AG20443 (cell line): ENCODE data around the gene POLR1A.

Experiments
- DNase-seq: peaks from one replicate; pipeline ENCODE4 v3.0.0; 2012; ENCODE audit warnings: low spot score, mixed read lengths

The POLR1A gene

DNA sequence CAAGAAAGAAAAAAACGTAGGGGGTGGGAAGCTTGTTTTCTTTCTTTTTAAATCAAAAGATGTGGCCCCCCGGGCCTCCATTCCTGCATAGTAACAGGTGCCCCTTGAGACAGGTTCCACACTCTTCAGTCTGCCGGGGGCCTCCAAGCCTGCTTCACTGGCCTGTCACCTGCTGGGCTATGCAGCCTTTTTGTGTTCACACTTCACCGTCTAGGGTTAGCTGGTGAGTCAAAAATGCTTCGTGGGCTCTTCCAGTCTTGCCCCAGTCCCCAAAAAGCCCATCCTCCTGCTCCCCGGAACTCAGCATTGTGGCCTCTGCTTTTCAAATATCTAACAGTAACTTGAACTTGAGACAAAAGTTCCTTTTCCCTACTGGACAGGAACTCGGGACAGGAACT, 67.9 kb downstream of the POLR1A start:
- DNase-seq, result no peak

GRCh38 chr2:86037141-86037794, 68.4 kb downstream of the POLR1A start:
- DNase-seq, result peak; percentile 91

DNA sequence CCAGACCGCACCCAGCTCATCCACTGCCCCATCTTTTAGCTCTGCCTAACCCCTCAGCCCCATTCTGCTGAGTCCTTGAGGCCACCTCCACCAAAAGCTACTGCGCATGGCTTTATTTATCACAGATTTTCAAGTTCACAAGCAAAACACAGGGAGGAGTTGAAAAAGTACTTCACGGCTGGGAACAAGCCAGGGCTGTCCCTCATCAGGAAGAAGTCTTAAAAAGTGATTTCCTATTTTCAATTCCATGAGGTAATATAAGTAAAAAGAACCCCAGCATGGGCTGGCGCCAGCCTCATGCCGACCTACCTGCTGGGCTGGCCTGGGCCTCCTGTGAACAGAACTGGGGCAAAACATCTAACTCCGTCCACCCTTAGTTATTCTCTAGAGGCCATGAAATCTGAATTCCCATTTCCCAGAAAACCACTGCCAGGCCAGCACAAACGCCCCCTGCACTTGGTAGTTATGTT, 69.0 kb downstream of the POLR1A start:
- no peak for DNase-seq

DNA sequence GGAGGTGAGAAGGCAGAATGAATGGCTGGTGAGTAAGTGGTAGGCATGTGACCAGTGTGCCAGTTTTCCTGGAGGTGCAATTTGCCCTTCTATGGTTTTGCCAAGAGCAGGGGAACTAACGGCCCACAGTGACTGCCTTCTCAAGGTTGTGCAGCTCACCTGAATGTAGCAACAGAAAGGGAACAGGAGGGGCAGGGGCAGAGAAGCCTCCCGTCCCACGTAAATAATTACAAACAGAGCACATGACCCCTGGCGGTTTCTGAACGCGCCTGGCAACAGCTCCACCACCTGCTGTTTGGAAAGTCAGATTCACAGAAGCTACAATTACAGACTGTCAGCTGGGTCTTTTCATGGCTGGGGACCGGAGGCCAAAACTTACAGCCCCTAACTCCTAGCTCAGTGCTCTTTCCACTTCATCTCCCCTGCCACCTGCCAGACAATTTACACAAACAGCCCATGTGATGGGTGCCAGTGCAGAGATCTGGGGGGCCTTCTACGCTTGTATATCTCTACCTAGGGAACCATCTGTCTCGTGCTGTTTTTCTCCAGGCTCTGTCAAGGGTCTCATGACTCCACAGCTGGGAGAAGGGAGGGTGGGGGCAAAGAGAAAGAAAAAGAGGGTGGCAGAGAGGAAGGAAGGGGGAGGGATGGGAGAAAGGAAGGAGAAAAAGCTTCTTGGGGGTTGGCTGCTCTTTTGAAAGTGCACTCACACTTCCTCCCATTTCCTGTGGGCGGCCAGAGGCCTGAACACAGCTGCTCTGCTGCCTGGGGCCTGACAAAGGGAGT, 69.6 kb downstream of the POLR1A start:
- DNase-seq, result peak; percentile 89

- DNase-seq, result no peak
These were observed 70.3 kb downstream of the POLR1A start for GRCh38 chr2:86035376-86035882.

DNA sequence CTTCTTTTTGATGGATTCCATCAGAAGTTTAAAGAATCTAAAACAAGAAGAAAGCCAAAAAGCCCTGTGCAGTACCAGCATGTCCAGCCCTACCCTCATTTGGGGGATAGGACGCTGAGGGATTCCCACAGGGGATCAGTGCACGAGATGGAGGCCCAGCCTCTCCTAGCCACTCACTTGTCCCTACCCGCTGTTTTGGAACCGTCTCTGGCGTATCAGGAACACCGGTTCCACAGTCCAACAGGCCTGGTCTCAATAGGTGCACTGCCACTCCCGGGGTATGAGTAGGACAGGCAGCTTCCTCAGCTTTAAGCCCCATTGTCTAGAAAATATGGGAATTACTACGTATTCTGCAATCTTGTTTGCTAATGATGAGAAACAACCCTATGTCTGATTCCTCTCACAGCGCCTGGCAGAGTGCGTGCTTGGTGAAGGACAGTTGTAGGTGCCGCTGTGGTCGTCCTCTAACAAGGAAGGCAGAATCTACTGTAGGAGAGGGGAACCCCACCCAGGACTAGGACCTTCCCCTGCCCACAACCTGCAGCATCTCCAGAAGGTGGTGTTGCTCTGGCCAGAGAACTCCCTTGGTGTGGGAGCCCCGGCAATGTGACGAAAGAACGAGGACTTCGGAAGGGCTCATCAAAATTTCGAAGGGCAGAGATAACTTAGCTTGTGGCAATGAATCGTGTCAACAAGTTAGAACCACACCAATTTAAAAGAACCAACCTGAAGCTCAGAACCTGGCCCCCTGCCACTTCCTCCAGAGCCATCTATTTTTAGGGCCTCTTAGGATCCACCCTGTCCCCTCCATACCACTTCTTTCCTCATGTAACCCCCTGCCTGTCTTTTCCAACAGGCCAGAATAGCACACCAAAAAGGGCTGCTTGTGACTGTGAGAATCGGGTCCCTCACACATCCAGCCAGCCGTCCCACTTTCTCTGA, 71.7 kb downstream of the POLR1A start:
- no peak for DNase-seq

DNA sequence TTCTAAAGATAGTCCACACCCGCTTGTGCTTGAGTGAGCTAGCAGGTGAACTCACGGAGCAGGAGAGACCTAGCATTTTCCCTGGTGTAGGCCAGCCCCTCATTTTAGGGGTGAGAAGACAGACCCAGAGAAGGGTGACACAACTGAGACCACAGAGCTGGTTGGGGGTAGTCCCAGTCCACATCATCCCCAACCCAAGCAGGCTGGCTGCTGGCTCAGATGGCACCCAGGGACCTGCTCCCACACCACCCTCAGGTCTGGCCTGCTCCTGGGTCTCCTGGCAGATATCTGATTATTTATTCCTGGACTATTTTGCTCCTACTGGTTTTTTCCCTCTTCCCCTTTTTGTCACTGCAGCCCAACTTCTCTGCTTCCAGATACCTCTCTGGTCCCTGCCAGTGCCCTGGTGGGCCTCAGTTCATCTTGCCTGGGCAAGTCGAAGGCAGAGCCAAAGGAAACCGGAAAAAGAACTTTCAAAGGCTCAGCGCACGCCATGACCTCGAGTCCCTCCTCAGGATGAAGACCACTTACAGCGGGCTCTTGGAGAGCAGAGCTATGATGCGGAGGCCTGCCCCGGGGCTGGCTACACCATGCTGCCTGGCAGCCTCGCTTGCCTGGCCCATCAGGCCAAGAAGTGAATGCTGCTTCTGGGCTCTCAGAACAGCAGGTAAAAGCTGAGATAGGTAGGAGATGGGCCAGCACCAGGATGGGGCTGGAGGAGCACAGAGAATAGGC, 72.7 kb downstream of the POLR1A start:
- DNase-seq, result no peak

- DNase-seq, result no peak
These were observed 74.1 kb downstream of the POLR1A start for GRCh38 chr2:86031606-86032005.

GRCh38 chr2:86031151-86031550, 74.5 kb downstream of the POLR1A start:
- no peak for DNase-seq

DNA sequence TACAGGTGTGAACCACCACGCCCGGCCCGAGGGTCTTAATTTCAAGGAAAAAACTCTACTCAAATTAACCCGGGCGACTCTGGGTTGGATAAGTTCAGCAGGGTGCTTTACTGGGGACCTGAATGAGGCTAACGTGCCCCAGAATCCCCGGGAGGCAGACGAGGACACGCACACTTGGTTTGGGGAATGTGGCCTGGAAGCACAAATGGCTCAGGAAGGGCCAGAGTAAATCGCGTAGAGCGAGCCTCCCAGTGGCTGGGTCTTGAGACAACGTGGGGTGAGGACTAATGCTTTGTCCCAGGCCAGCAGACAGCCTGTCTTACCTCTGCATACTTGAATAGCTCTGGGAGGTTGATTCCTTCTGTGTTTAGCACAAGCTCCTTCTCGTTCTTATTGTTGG, 75.8 kb downstream of the POLR1A start:
- DNase-seq, result no peak

DNA sequence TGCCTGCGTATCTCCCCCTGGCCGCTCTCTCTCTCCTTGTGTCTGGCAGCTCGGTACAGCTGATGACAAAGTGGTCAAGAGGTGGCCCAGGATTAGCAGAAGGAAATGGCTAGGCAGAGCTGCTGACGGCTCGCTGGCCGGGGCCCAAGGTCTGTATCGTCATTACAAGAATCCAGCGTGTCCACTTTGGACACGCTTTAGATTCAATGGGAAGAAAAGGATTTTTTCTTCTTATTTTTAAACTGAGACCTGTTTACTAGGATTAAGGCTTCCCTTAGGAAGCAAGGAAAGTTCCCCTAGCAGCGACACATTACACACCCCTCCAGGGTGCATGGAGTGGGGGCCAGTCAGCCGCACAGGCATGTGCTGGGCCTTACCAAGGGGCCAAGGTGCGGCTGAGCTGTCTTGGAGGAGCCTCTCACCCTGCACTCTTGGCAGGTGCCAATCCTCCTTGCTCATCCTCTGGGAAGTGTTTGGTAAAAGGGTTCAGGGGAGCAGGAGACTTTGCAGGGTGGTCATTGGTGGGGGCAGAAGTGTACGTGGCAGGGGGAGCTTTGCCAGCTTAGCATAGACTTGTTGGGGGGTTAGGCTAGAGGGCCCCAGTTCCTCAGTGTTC, 76.8 kb downstream of the POLR1A start:
- no peak for DNase-seq

DNA sequence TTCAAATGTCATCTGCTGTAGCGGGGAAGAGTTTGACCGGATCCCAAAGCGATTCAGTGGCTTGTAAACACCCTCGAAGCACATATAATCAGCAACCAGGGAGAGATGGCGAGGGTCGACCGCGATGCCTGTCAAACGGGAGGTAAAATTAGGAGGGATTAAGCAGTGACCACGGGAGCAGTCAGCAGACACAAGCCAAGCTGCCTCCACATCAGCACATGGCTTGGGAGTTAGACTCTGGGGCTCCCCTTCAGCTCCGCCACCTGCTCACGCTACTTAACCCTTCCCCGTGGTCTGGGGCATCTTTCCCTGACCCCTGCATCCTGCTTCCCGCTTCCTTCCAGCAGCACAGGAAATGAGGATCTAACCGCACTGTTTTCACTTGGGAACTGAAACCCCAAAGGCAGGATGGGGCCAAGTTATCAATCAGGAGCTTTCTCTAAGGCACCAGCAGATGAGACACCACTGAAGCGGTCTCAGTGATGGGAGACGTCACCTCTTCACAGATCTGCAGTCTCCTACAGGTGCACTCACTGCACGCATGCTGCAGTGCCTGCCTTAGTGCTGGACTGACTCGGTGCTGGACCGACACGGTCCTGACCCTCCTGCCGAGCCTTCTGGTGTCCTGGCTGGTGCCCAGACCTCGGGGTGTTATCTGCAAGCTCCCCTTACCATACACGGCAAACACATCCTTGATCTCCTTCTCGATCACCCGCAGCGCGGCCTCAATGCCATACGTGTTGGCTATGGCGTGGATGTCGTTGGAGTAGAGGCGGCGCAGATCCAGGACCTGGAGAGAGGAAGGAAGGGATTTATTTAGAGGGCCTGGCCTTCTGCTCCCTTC, 77.5 kb downstream of the POLR1A start:
- DNase-seq, result no peak

- DNase-seq, result no peak
These were observed 78.3 kb downstream of the POLR1A start for GRCh38 chr2:86027196-86027921.

DNA sequence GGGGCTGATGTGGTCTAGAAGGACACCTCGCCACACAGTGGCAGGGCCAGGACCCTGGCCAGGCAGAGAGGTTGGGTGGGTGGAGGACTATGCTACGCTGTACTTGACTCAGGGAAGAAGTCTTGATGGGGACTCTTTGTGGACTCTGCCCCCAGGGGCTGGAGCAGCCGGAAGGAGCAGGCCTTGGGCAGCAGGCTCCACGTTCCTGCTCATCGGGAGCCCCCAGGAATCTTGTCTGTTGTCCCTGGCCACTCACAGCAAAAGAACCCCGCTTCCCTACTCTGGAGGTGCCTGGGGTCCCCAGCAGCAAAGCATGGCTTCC, 79.0 kb downstream of the POLR1A start:
- DNase-seq, result no peak

DNA sequence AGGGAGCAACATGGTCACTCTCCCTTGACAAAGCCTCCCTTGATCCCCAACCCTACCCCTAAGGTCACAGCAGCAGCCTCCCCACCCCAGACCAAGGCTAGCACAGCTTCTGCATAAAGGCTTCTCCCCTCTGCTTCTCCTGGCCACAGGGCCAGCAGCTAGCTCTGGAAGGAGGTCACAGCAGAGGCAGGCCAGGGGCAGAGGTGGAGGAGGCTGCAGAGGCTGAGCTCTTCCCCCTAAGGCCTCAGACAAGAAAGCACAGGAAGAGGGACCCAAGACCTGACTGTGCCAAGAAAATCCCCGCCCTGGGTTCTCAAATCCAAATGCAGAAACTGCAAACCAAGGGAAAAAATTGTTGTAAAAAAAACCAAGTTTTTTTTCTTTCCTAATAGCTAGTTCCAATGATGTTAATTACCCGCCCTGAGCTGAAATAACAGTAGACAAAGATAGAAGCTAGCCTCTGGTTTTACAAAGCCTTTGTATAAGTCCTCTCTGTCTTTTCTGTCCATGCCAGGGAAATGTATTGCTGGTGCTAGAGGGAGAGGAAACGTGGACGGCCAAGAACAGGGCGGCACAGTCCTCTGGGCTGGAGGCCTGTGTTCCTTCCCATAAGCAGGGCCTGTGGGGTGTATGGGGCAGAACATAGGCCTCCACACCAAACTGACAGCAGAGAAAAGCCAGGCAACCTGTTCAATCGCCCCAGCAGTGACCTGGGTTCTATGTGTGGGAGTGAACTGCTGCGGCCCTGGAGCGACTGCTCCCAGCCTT, 79.5 kb downstream of the POLR1A start:
- DNase-seq, result no peak

GRCh38 chr2:86025229-86025820, 80.4 kb downstream of the POLR1A start:
- DNase-seq, result no peak

- no peak for DNase-seq
These were observed 82.3 kb downstream of the POLR1A start for GRCh38 chr2:86023366-86023712.

- no peak for DNase-seq
These were observed 82.9 kb downstream of the POLR1A start for GRCh38 chr2:86022661-86023365.
